DMS 273 treated with DMSO at 0.1 percent for 48 hours (cell line): ENCODE measurements around the gene ORM1.
"Not testable (repeated sequence)": the region's sequence is repeated elsewhere in the genome, so short reads cannot be mapped to it uniquely, and the experiment has no call there.

ENCODE experiments used
- DNase-seq: peaks from one replicate; lab custom pipeline; 2025; lab: John Stamatoyannopoulos, UW

The ORM1 gene

GRCh38 chr9:114322831-114323531 lies at the start of gene ORM1:
TSS of gene ORM1 (plus strand) at chr9:114323098. CDS start at chr9:114323134, 36 bp downstream.
- not testable (repeated sequence) for DNase-seq

- DNase-seq: no peak
Observed at GRCh38 chr9:114273461-114273881, 49.4 kb upstream of the ORM1 start.

- DNase-seq: no peak
Observed at GRCh38 chr9:114274217-114274616, 48.7 kb upstream of the ORM1 start.

- DNase-seq: no peak
Observed at GRCh38 chr9:114275246-114276004, 47.5 kb upstream of the ORM1 start.

- DNase-seq: no peak
Observed at GRCh38 chr9:114276908-114277821, 45.7 kb upstream of the ORM1 start.

GRCh38 chr9:114278356-114278755 lies 44.5 kb upstream of the ORM1 start:
- DNase-seq: no peak

- no peak for DNase-seq
Observed at GRCh38 chr9:114278881-114279570, 43.9 kb upstream of the ORM1 start.

GRCh38 chr9:114279693-114280092 lies 43.2 kb upstream of the ORM1 start:
- DNase-seq: no peak

- no peak for DNase-seq
Observed at GRCh38 chr9:114280636-114281472, 42.0 kb upstream of the ORM1 start.

GRCh38 chr9:114281473-114282103 lies 41.3 kb upstream of the ORM1 start:
- DNase-seq: no peak

GRCh38 chr9:114282104-114282485 lies 40.8 kb upstream of the ORM1 start:
- no peak for DNase-seq

- DNase-seq: no peak
Observed at GRCh38 chr9:114282507-114282906, 40.4 kb upstream of the ORM1 start.

GRCh38 chr9:114282926-114283325 lies 40.0 kb upstream of the ORM1 start:
- DNase-seq: no peak

GRCh38 chr9:114283551-114284111 lies 39.3 kb upstream of the ORM1 start:
- DNase-seq: no peak

GRCh38 chr9:114284316-114285060 lies 38.4 kb upstream of the ORM1 start:
- DNase-seq: no peak

GRCh38 chr9:114285166-114285867 lies 37.6 kb upstream of the ORM1 start:
- DNase-seq: no peak

GRCh38 chr9:114286146-114286679 lies 36.7 kb upstream of the ORM1 start:
- DNase-seq: no peak

- peak; percentile 70 for DNase-seq
Observed at GRCh38 chr9:114287001-114287762, 35.7 kb upstream of the ORM1 start.
